ENCODE measurements around the gene NF1. TPM values are rescaled to one million over a fixed set of nuclear protein-coding genes. Genes with fewer than 3 reads are reported as not detected.
A peak's percentile ranks its signal among the peaks of the same experiment; 100 is the strongest.

Gene NF1
- total RNA-seq, 1 donor, result 67.0 TPM

DNA sequence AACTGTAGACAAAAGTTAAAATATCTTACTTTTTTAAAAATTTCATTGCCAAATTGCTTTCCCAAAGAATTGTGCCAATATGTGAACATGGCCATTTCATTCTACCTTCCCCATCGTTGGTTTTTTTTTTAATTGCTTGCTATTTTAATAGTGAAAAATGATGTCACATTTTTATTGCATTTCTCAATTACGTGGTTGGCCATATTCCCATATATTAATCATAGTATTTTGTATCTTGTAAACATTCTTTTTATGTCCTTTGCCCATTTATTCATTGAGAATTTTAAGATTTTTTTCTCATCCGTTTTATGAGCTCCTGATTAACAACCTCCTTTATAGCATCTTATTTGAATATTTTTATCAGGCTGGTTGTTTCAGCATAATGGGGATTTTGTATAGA is 195.0 kb downstream of the NF1 start:
- H4K20me1 ChIP-seq (ENCODE audit: insufficient read depth, low read length), result no peaks in the 10 kb centered on the region
- no peaks in the 10 kb centered on the region for H3K27me3 ChIP-seq (ENCODE audit: insufficient read depth, low read length)
- H3K9me3 ChIP-seq (ENCODE audit: low read depth, low read length), result no peaks in the 10 kb centered on the region
- peaks cover 3% of the 10 kb centered on the region for H3K79me2 ChIP-seq (ENCODE audit: insufficient read depth, low read length)
- TF ChIP-seq, protein P1, sequence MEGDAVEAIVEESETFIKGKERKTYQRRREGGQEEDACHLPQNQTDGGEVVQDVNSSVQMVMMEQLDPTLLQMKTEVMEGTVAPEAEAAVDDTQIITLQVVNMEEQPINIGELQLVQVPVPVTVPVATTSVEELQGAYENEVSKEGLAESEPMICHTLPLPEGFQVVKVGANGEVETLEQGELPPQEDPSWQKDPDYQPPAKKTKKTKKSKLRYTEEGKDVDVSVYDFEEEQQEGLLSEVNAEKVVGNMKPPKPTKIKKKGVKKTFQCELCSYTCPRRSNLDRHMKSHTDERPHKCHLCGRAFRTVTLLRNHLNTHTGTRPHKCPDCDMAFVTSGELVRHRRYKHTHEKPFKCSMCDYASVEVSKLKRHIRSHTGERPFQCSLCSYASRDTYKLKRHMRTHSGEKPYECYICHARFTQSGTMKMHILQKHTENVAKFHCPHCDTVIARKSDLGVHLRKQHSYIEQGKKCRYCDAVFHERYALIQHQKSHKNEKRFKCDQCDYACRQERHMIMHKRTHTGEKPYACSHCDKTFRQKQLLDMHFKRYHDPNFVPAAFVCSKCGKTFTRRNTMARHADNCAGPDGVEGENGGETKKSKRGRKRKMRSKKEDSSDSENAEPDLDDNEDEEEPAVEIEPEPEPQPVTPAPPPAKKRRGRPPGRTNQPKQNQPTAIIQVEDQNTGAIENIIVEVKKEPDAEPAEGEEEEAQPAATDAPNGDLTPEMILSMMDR (IDR thresholded peaks at IDR 0.05; ENCODE audit: extremely low read depth, low read depth, low read length), result no peak
- H2AFZ ChIP-seq (ENCODE audit: low read length), result no peak overlapping the region
- H3K4me1 ChIP-seq (ENCODE audit: insufficient read depth, low read length), result peaks cover 5% of the 10 kb centered on the region
- no peak for DNase-seq (ENCODE audit: insufficient read length, low spot score, missing footprints)
- no peaks in the 10 kb centered on the region for H3K36me3 ChIP-seq (ENCODE audit: insufficient read depth, low read length)
- H3K27ac ChIP-seq (ENCODE audit: low read depth, low read length), result peak overlapping the region; percentile 47
- H3K4me3 ChIP-seq (ENCODE audit: insufficient read depth, low read length), result no peak overlapping the region
- no peak overlapping the region for H3K4me2 ChIP-seq (ENCODE audit: insufficient read depth, low read length)

DNA sequence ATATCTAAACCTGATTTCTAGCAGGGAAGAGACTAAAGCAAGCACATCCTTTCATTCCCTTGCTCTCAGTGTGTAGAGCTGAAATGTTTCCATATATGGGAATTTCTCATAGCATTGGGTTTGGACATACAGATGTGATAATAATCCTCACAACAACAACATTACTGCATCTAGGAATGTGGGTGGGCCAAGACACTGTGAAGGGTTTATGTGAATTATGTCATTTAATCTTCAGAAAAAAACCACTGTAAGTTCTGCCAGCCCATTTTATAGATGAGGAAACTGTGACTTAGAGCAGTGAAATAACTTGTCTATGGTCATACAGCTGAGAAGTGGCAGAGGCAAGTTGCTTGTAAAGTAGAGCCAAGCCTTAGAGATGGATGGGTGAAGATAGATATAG is 197.0 kb downstream of the NF1 start:
- TF ChIP-seq, protein P1 (IDR thresholded peaks at IDR 0.05; ENCODE audit: extremely low read depth, low read depth, low read length), result no peak
- Histone ChIP-seq H3K4me2 (ENCODE audit: insufficient read depth, low read length) (no peak overlapping the region), H2AFZ (ENCODE audit: low read length) (no peak overlapping the region), H3K36me3 (ENCODE audit: insufficient read depth, low read length) (no peaks in the 10 kb centered on the region), H3K27ac (ENCODE audit: low read depth, low read length) (no peak overlapping the region), H3K27me3 (ENCODE audit: insufficient read depth, low read length) (no peaks in the 10 kb centered on the region), H3K9me3 (ENCODE audit: low read depth, low read length) (no peaks in the 10 kb centered on the region), H3K4me3 (ENCODE audit: insufficient read depth, low read length) (no peak overlapping the region), H4K20me1 (ENCODE audit: insufficient read depth, low read length) (no peaks in the 10 kb centered on the region), H3K79me2 (ENCODE audit: insufficient read depth, low read length) (peaks cover 6% of the 10 kb centered on the region), H3K4me1 (ENCODE audit: insufficient read depth, low read length) (peaks cover 5% of the 10 kb centered on the region)
- DNase-seq (ENCODE audit: insufficient read length, low spot score, missing footprints), result no peak

DNA sequence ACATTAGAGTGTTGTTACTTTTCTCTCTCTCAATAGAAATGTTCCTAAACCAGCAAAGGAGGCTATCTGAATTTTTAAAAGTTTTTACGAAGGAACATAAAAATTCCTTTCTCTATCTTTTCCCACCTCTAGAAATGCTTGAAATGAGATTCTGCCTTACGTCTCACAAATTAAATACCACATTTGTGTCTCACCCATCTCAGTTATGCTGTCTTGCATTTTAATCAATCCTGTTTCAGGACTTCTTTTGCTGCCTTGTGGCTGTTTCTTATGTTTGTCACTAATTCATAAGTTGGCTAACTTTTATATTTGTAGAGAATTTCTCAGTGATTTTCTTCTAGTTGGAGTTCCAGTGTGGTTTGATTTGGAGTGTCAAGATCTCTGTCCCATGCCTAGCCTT is 198.8 kb downstream of the NF1 start:
- peaks cover 5% of the 10 kb centered on the region for H3K4me1 ChIP-seq (ENCODE audit: insufficient read depth, low read length)
- no peak for DNase-seq (ENCODE audit: insufficient read length, low spot score, missing footprints)
- H2AFZ ChIP-seq (ENCODE audit: low read length), result no peak overlapping the region
- H3K4me3 ChIP-seq (ENCODE audit: insufficient read depth, low read length), result no peak overlapping the region
- H3K79me2 ChIP-seq (ENCODE audit: insufficient read depth, low read length), result peaks cover 6% of the 10 kb centered on the region
- TF ChIP-seq, protein P1 (IDR thresholded peaks at IDR 0.05; ENCODE audit: extremely low read depth, low read depth, low read length), result no peak
- H3K9me3 ChIP-seq (ENCODE audit: low read depth, low read length), result no peaks in the 10 kb centered on the region
- no peak overlapping the region for H3K27ac ChIP-seq (ENCODE audit: low read depth, low read length)
- H3K27me3 ChIP-seq (ENCODE audit: insufficient read depth, low read length), result no peaks in the 10 kb centered on the region
- H4K20me1 ChIP-seq (ENCODE audit: insufficient read depth, low read length), result no peaks in the 10 kb centered on the region
- no peaks in the 10 kb centered on the region for H3K36me3 ChIP-seq (ENCODE audit: insufficient read depth, low read length)
- H3K4me2 ChIP-seq (ENCODE audit: insufficient read depth, low read length), result no peak overlapping the region

DNA sequence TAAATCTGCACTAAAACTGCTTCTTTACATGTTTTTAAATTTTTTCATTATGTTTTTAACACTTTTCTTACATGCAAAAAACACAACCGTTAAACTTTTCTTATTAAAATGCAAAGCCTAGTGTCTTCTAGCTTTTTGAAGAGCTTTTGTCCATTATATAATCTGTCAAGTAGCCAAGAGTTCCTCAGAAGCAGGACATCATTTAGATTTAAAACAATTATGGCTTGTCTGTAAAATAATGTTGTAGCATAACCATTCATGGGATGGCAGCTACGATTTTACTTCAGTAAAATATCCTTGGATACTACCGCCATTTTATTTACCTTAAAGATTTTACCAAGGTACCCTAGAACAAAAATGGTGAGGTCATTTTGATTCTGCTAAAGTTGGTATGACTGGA is 199.5 kb downstream of the NF1 start:
- Histone ChIP-seq H3K36me3 (ENCODE audit: insufficient read depth, low read length) (no peaks in the 10 kb centered on the region), H2AFZ (ENCODE audit: low read length) (no peak overlapping the region), H3K4me3 (ENCODE audit: insufficient read depth, low read length) (no peak overlapping the region), H3K4me1 (ENCODE audit: insufficient read depth, low read length) (peaks cover 5% of the 10 kb centered on the region), H3K27me3 (ENCODE audit: insufficient read depth, low read length) (no peaks in the 10 kb centered on the region), H3K9me3 (ENCODE audit: low read depth, low read length) (no peaks in the 10 kb centered on the region), H3K27ac (ENCODE audit: low read depth, low read length) (no peak overlapping the region), H4K20me1 (ENCODE audit: insufficient read depth, low read length) (no peaks in the 10 kb centered on the region), H3K4me2 (ENCODE audit: insufficient read depth, low read length) (no peak overlapping the region), H3K79me2 (ENCODE audit: insufficient read depth, low read length) (peaks cover 6% of the 10 kb centered on the region)
- TF ChIP-seq, protein P1 (IDR thresholded peaks at IDR 0.05; ENCODE audit: extremely low read depth, low read depth, low read length), result no peak
- DNase-seq (ENCODE audit: insufficient read length, low spot score, missing footprints), result no peak
